Calu3 (cell line): Measurements from ENCODE around the gene NR1D1. TPM values are rescaled to one million over a fixed set of nuclear protein-coding genes. Genes with fewer than 3 reads are reported as not detected.

ENCODE experiments used
- BruUV-seq: library from RNA; stranded (reverse); fragments of 400-500 nt; replicated peaks from 2 replicates; lab custom pipeline; 2021; lab: Mats Ljungman, UMichigan
- CTCF ChIA-PET: fragments of 300-600 bp; sonication (Branson Sonifier 250); formaldehyde crosslinking; loops from one replicate; lab custom pipeline; 2022; ENCODE audit warnings: antibody characterized with exemption; lab: Charles Lee
- DNase-seq: peaks from one replicate; pipeline ENCODE4 v3.0.0; 2022
- H3K27ac Mint-ChIP-seq: one replicate; pipeline ENCODE4 v1.8.0; 2022; ENCODE audit warnings: mixed read lengths; ENCODE audit not compliant: unreplicated experiment
- H3K27me3 Mint-ChIP-seq: one replicate; pipeline ENCODE4 v1.8.0; 2022; ENCODE audit warnings: mixed read lengths; ENCODE audit not compliant: unreplicated experiment
- H3K36me3 Mint-ChIP-seq: one replicate; pipeline ENCODE4 v1.8.0; 2022; ENCODE audit warnings: mild to moderate bottlenecking, moderate library complexity, mixed read lengths; ENCODE audit not compliant: insufficient read depth, unreplicated experiment
- H3K4me1 Mint-ChIP-seq: one replicate; pipeline ENCODE4 v1.8.0; 2022; ENCODE audit warnings: mild to moderate bottlenecking, low read depth, mixed read lengths; ENCODE audit not compliant: unreplicated experiment
- H3K4me3 Mint-ChIP-seq: one replicate; pipeline ENCODE4 v1.8.0; 2022; ENCODE audit warnings: mild to moderate bottlenecking, low read depth, moderate library complexity, mixed read lengths; ENCODE audit not compliant: unreplicated experiment
- H3K9me3 Mint-ChIP-seq: one replicate; pipeline ENCODE4 v1.8.0; 2022; ENCODE audit warnings: low read depth, mixed read lengths; ENCODE audit not compliant: unreplicated experiment
- intact Hi-C: fragments of 100-400 bp; cut with micrococcal nuclease; formaldehyde crosslinking; loops from one replicate; pipeline ENCODE4 v1.10.0; 2022; ENCODE audit not compliant: unreplicated experiment
- total RNA-seq: library from RNA; stranded (reverse); gene quantifications from 2 replicates; pipeline ENCODE4 v1.2.3, GENCODE V29; 2022
- TF ChIP-seq, protein P1 (sequence below): fragments of 200-600 bp; IDR thresholded peaks from one replicate; pipeline ENCODE4 v1.8.0; 2022; ENCODE audit warnings: antibody characterized with exemption; ENCODE audit not compliant: unreplicated experiment

Gene NR1D1
- total RNA-seq, 1 experiment from 2014 or later: 36.4 TPM

DNA sequence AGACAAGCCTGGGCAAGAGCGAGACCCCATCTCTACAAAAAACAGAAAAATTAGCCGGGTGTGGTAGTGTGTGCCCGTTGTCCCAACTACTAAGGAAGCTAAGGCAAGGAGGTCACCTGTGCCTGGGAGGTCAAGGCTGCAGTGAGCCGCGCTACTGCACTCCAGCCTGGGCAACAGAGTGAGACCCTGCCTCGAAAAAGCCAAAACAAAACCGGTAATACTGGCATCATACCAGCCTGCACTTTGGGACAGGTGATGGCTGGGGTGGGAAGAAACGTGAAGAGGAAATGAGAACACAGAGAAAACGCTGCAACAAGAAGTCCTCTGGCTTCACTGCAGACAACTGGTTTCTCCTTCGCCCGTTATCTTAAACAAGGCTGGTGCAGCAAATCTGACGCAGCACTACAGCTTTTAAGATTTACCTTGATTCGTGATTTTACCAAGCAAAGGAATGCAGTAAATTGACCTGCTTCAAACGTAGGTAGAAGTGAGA, 39.2 kb upstream of the NR1D1 start:
- Mint-ChIP-seq H3K9me3 (no peaks in the 10 kb centered on the region), H3K27me3 (no peaks in the 10 kb centered on the region), H3K4me3 (peak overlapping the region; percentile 98), H3K36me3 (peaks cover 93% of the 10 kb centered on the region), H3K27ac (peak overlapping the region; percentile 98), H3K4me1 (peaks cover 45% of the 10 kb centered on the region)
- peak; percentile 72 for DNase-seq
- intact Hi-C loops: loop anchor here (1.0 kb wide), 2 partner anchors 16 to 26 kb away; no protein-coding TSS in a partner anchor
- TSS peak; percentile 53 for BruUV-seq
- CTCF ChIA-PET: interaction anchor here (0.5 to 6.3 kb wide), 65 partner anchors 10 to 689 kb away, joined by 3 to 185 read pairs (median 5); partner anchors contain the start of genes CDC6, CSF3, ERBB2 and IGFBP4
- TF ChIP-seq, protein P1, sequence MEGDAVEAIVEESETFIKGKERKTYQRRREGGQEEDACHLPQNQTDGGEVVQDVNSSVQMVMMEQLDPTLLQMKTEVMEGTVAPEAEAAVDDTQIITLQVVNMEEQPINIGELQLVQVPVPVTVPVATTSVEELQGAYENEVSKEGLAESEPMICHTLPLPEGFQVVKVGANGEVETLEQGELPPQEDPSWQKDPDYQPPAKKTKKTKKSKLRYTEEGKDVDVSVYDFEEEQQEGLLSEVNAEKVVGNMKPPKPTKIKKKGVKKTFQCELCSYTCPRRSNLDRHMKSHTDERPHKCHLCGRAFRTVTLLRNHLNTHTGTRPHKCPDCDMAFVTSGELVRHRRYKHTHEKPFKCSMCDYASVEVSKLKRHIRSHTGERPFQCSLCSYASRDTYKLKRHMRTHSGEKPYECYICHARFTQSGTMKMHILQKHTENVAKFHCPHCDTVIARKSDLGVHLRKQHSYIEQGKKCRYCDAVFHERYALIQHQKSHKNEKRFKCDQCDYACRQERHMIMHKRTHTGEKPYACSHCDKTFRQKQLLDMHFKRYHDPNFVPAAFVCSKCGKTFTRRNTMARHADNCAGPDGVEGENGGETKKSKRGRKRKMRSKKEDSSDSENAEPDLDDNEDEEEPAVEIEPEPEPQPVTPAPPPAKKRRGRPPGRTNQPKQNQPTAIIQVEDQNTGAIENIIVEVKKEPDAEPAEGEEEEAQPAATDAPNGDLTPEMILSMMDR: no peak

DNA sequence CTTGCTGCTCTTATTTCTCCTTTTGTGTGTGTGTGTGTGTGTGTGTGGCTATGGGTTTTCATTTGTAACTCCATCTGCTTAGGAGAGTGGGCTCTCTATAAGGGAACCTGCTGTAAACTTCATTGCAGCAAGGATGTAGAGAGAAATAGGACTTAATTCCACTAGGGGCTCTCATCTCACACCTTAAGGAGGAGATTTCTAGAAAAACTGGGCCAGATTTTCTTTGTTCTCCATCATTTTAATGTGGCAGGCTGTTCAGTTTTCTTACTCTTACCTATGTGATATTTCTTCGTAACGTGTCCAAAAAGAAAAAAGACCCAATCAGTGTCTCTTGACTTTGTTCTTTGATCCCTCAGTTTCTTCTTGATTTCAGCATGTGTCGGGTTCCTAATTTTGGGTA, 35.4 kb upstream of the NR1D1 start:
- H3K9me3 Mint-ChIP-seq: no peaks in the 10 kb centered on the region
- DNase-seq: no peak
- peak overlapping the region; percentile 2 for H3K27ac Mint-ChIP-seq
- intact Hi-C loops: no loop called here
- no peak overlapping the region for H3K4me3 Mint-ChIP-seq
- H3K27me3 Mint-ChIP-seq: no peaks in the 10 kb centered on the region
- H3K4me1 Mint-ChIP-seq: peaks cover 52% of the 10 kb centered on the region
- TF ChIP-seq, protein P1: no peak
- CTCF ChIA-PET: interaction anchor here (0.8 to 7.2 kb wide), 9 partner anchors 10 to 82 kb away, joined by 3 to 185 read pairs (median 7); partner anchors contain the start of genes MED24 and MSL1
- H3K36me3 Mint-ChIP-seq: peaks cover 100% of the 10 kb centered on the region
- TSS peak; percentile 0 for BruUV-seq

DNA sequence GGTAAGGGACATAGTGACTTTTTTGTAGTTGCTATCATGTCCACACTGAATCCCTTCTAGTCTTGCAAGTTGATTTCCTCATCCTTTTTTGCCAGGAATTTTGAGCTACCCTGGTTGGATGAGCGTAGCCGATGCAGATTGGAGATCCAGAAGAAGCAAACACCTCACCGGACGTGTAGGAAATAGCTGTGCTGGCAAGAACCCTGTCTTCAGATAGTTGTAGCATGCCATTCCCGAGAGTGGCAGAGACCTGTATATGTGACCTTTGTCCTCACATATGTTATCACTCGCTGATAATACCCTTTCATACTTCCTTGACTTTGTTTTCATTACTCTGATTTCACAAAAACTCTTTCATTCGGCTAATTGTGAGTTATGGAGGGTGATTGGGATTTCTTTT, 33.8 kb upstream of the NR1D1 start:
- intact Hi-C loops: no loop called here
- H3K36me3 Mint-ChIP-seq: peaks cover 100% of the 10 kb centered on the region
- no peaks in the 10 kb centered on the region for H3K9me3 Mint-ChIP-seq
- H3K4me1 Mint-ChIP-seq: peaks cover 36% of the 10 kb centered on the region
- BruUV-seq: no TSS peak
- no peak for DNase-seq
- TF ChIP-seq, protein P1: no peak
- no peaks in the 10 kb centered on the region for H3K27me3 Mint-ChIP-seq
- CTCF ChIA-PET: interaction anchor here (0.6 to 7.2 kb wide), 20 partner anchors 8 to 841 kb away, joined by 3 to 82 read pairs (median 6); partner anchors contain the start of genes MSL1, NR1D1 and THRA
- no peak overlapping the region for H3K4me3 Mint-ChIP-seq
- peak overlapping the region; percentile 8 for H3K27ac Mint-ChIP-seq

DNA sequence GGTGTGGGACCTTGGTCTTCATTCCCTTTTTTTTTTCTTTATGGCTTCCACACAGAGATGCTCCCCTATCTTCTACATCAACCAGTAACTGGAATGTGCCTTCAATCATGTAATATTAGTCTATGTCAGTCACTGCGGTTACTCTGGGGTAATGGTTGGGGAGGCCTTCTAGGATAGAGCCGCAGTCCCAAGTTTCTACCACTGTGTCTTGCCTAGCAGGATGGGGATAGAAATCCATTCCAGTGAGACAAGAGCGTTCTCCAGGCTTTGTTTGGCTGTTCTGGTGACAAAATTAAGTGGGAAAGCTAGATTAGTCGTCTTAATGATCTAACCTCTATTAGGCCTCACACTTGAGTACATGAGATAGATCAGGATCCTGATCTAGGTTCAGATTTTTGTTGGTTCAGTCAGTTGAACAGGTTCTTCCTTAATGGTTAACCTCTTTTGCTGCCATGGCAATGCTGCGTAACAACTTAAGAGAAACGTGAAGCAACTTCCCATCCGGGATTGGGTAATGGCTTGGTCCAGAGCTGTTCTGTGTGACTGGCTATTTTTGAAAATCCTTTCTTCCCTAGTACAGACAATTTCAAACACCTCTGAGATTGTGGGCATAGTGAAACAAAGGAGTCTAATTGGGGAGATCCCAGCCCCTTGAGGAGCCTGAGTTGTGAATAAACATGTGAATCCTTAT, 30.1 kb upstream of the NR1D1 start:
- no peaks in the 10 kb centered on the region for H3K9me3 Mint-ChIP-seq
- H3K27ac Mint-ChIP-seq: peak overlapping the region; percentile 1
- peaks cover 97% of the 10 kb centered on the region for H3K36me3 Mint-ChIP-seq
- no peaks in the 10 kb centered on the region for H3K27me3 Mint-ChIP-seq
- CTCF ChIA-PET: interaction anchor here (0.9 to 7.2 kb wide), 6 partner anchors 9 to 38 kb away, joined by 3 to 82 read pairs (median 4); partner anchors contain the start of gene CASC3
- DNase-seq: no peak
- TF ChIP-seq, protein P1: no peak
- H3K4me1 Mint-ChIP-seq: peaks cover 38% of the 10 kb centered on the region
- no peak overlapping the region for H3K4me3 Mint-ChIP-seq
- BruUV-seq: no TSS peak
- intact Hi-C loops: no loop called here
